ENCODE data around the gene STXBP4. TPM values are rescaled to one million over a fixed set of nuclear protein-coding genes. Genes with fewer than 3 reads are reported as not detected.

Gene STXBP4
- polyA plus RNA-seq, 1 of the 3 experiments (the other 2 are of a cell fraction) = 2.8 TPM

DNA sequence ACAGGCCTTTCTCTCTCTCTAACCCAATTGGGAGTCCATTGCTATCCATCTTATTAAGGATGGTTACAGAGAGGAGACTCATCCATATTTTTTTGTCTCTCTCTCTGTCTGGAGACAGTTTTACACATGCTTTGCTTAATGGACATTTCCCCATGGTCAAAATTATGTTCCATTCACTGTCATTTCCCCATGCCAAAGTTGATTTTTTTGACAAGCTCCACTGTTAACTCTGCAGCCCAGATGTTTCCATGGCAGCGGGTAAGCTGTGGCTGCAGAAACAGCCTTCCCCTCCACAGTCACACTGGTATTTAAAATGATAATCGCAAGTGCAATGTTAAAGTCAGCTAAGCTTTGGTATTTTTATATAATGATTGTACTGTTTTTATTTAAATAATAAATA is 232.3 kb downstream of the STXBP4 start:
- no peaks in the 10 kb centered on the region for H3K9me3 ChIP-seq
- peaks cover 3% of the 10 kb centered on the region; the same call in 1 of the 2 replicates for H3K9me2 ChIP-seq
- peaks cover 20 to 35% of the 10 kb centered on the region in 2 experiments; a peak in 3 of 4 replicates for H3K4me1 ChIP-seq (ENCODE audit: control insufficient read depth in 1 of 2, insufficient read depth in 2 of 2, low read depth in 1 of 2, low read length in 1 of 2)
- no peak overlapping the region for H2AFZ ChIP-seq (ENCODE audit: low read depth)
- no peaks in the 10 kb centered on the region for H3K27me3 ChIP-seq (ENCODE audit: insufficient read depth)
- peak; percentile 56 for DNase-seq
- no peaks in the 10 kb centered on the region for H3F3A ChIP-seq (replicated peaks; ENCODE audit: insufficient read depth)
- peaks cover 0 to 5% of the 10 kb centered on the region in 2 experiments for H3K36me3 ChIP-seq (replicated peaks in 1 of 2; ENCODE audit: control insufficient read depth in 1 of 2, insufficient read depth in 2 of 2, low read length in 1 of 2)
- H3K9ac ChIP-seq = no peak overlapping the region
- CTCF ChIA-PET = interaction anchor here (0.8 to 4.8 kb wide), 10 partner anchors 11 to 312 kb away, joined by 3 to 18 read pairs (median 3); no protein-coding TSS in a partner anchor
- no peak overlapping the region for H3K4me2 ChIP-seq
- H3K79me2 ChIP-seq (ENCODE audit: insufficient read depth) = no peaks in the 10 kb centered on the region
- no peaks in the 10 kb centered on the region for H4K20me1 ChIP-seq (ENCODE audit: insufficient read depth)
- peak overlapping the region in 1 of 2 experiments; percentile 92; a peak in 2 of 4 replicates for H3K27ac ChIP-seq (ENCODE audit: low read depth in 2 of 2, low read length in 1 of 2)
- POLR2A ChIA-PET = interaction anchor here (1.4 kb wide), 1 partner anchor 37 kb away, joined by 3 read pairs; no protein-coding TSS in a partner anchor
- H3K4me3 ChIP-seq (ENCODE audit: low read depth in 2 of 2, low read length in 1 of 2) = no peak overlapping the region
- WGBS (ENCODE audit: low lambda C conversion rate) = 23% methylated on average over 2 of the region's 2 CpGs
- TF ChIP-seq GATA2 (CRISPR knock-in tag; IDR thresholded peaks at IDR 0.05) = no peak
- peak; percentile 80 for TF ChIP-seq CHD2 (IDR thresholded peaks at IDR 0.05; ENCODE audit: low read length, partially characterized antibody)
- no peak for TF ChIP-seq FOXM1 (IDR thresholded peaks at IDR 0.05; ENCODE audit: low read depth)
- TF ChIP-seq RFX5 (IDR thresholded peaks at IDR 0.05; ENCODE audit: low read length) = no peak
- no peak for TF ChIP-seq TCF12 (IDR thresholded peaks at IDR 0.05)
- no peak for TF ChIP-seq TAF1 (IDR thresholded peaks at IDR 0.05; ENCODE audit: borderline replicate concordance, low read depth, low read length)
- no peak for TF ChIP-seq SMC3 (IDR thresholded peaks at IDR 0.05; ENCODE audit: low read depth, low read length)
- no peak for TF ChIP-seq TEAD4 (IDR thresholded peaks at IDR 0.05; ENCODE audit: borderline replicate concordance, insufficient read depth)
- no peak for TF ChIP-seq JUND (IDR thresholded peaks at IDR 0.05)
- TF ChIP-seq RCOR1 (IDR thresholded peaks at IDR 0.05; ENCODE audit: low read length) = peak; percentile 68
- TF ChIP-seq, protein P1, sequence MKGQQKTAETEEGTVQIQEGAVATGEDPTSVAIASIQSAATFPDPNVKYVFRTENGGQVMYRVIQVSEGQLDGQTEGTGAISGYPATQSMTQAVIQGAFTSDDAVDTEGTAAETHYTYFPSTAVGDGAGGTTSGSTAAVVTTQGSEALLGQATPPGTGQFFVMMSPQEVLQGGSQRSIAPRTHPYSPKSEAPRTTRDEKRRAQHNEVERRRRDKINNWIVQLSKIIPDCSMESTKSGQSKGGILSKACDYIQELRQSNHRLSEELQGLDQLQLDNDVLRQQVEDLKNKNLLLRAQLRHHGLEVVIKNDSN (IDR thresholded peaks at IDR 0.05; ENCODE audit: borderline replicate concordance, low read depth) = no peak
- peak; percentile 27 for TF ChIP-seq RAD21 (IDR thresholded peaks at IDR 0.05; ENCODE audit: low read length)
- TF ChIP-seq, protein P2, sequence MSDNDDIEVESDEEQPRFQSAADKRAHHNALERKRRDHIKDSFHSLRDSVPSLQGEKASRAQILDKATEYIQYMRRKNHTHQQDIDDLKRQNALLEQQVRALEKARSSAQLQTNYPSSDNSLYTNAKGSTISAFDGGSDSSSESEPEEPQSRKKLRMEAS (IDR thresholded peaks at IDR 0.05; ENCODE audit: low read depth) = no peak
- no peak for TF ChIP-seq FOXJ3 (CRISPR knock-in tag; IDR thresholded peaks at IDR 0.05)
- TF ChIP-seq, protein P3, sequence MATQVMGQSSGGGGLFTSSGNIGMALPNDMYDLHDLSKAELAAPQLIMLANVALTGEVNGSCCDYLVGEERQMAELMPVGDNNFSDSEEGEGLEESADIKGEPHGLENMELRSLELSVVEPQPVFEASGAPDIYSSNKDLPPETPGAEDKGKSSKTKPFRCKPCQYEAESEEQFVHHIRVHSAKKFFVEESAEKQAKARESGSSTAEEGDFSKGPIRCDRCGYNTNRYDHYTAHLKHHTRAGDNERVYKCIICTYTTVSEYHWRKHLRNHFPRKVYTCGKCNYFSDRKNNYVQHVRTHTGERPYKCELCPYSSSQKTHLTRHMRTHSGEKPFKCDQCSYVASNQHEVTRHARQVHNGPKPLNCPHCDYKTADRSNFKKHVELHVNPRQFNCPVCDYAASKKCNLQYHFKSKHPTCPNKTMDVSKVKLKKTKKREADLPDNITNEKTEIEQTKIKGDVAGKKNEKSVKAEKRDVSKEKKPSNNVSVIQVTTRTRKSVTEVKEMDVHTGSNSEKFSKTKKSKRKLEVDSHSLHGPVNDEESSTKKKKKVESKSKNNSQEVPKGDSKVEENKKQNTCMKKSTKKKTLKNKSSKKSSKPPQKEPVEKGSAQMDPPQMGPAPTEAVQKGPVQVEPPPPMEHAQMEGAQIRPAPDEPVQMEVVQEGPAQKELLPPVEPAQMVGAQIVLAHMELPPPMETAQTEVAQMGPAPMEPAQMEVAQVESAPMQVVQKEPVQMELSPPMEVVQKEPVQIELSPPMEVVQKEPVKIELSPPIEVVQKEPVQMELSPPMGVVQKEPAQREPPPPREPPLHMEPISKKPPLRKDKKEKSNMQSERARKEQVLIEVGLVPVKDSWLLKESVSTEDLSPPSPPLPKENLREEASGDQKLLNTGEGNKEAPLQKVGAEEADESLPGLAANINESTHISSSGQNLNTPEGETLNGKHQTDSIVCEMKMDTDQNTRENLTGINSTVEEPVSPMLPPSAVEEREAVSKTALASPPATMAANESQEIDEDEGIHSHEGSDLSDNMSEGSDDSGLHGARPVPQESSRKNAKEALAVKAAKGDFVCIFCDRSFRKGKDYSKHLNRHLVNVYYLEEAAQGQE (IDR thresholded peaks at IDR 0.05; ENCODE audit: low read depth, low read length) = no peak
- TF ChIP-seq EP300 (IDR thresholded peaks at IDR 0.05; ENCODE audit: borderline replicate concordance in 1 of 2, low read depth in 1 of 2, low read length in 1 of 2) = peak in 1 of 2 experiments; percentile 78; a peak in 2 of 4 replicates
- TF ChIP-seq, protein P4, sequence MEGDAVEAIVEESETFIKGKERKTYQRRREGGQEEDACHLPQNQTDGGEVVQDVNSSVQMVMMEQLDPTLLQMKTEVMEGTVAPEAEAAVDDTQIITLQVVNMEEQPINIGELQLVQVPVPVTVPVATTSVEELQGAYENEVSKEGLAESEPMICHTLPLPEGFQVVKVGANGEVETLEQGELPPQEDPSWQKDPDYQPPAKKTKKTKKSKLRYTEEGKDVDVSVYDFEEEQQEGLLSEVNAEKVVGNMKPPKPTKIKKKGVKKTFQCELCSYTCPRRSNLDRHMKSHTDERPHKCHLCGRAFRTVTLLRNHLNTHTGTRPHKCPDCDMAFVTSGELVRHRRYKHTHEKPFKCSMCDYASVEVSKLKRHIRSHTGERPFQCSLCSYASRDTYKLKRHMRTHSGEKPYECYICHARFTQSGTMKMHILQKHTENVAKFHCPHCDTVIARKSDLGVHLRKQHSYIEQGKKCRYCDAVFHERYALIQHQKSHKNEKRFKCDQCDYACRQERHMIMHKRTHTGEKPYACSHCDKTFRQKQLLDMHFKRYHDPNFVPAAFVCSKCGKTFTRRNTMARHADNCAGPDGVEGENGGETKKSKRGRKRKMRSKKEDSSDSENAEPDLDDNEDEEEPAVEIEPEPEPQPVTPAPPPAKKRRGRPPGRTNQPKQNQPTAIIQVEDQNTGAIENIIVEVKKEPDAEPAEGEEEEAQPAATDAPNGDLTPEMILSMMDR (IDR thresholded peaks at IDR 0.05) = no peak
- TF ChIP-seq GABPA (IDR thresholded peaks at IDR 0.05; ENCODE audit: low read depth) = no peak
- peak; percentile 94 for TF ChIP-seq MXI1 (IDR thresholded peaks at IDR 0.05; ENCODE audit: low read depth, low read length)
